HepG2 (cell line): ENCODE data around the gene CYP19A1. TPM values are rescaled to one million over a fixed set of nuclear protein-coding genes. Genes with fewer than 3 reads are reported as not detected.

Experiments used
- ATAC-seq: fragments of 200-7000 bp; cut with Tn5 transposase; 3 replicates; pipeline ENCODE4 v1.9.1; 2020; ENCODE audit warnings: mild to moderate bottlenecking, moderate library complexity
- BruUV-seq: library from RNA; stranded (reverse); fragments of 400-500 nt; replicated peaks from 2 replicates; lab custom pipeline; 2021; lab: Mats Ljungman, UMichigan
- CTCF ChIA-PET: fragments of 300-600 bp; formaldehyde crosslinking; extraction: SDS; loops from one replicate; lab custom pipeline; 2021; ENCODE audit warnings: low total read pairs, inconsistent platforms, low intra/inter-chr PET ratio; lab: Yijun Ruan, JAX
- POLR2A ChIA-PET: fragments of 350-600 bp; sonication (Branson Sonifier 250); formaldehyde crosslinking; loops from one replicate; lab custom pipeline; 2020; ENCODE audit warnings: antibody characterized with exemption, inconsistent platforms; lab: Yijun Ruan, JAX
- DNase-seq: peaks from one replicate; pipeline ENCODE4 v3.0.0-alpha.2; 2015; ENCODE audit warnings: low spot score
- FAIRE-seq: peaks from 3 replicates; lab custom pipeline; 2011; peaks lifted over from hg19 to GRCh38; lab: Jason Lieb, UNC
- H2AFZ ChIP-seq: one replicate; pipeline ENCODE4 v1.6.1; 2011; ENCODE audit warnings: low read length, inconsistent platforms
- H3K27ac ChIP-seq: fragments of 300-600 bp; 3 replicates; pipeline ENCODE4 v1.8.0; 2011; ENCODE audit warnings: mixed run types, mild to moderate bottlenecking, mixed read lengths, low read length, inconsistent platforms; ENCODE audit not compliant: insufficient read depth; ENCODE audit errors: extremely low read length
- H3K27me3 ChIP-seq, 2 experiments: fragments of 200-600 bp in 1 of 2; 2 replicates in 1 of 2; 3 replicates in 1 of 2; pipeline versions ENCODE4 v1.6.0 to v1.8.0; 2011; ENCODE audit warnings: low read length in 2 of 2, mild to moderate bottlenecking in 2 of 2, moderate library complexity in 2 of 2, inconsistent platforms in 1 of 2; ENCODE audit not compliant: insufficient read depth in 2 of 2, control insufficient read depth in 1 of 2
- H3K36me3 ChIP-seq, 2 experiments: fragments of 200-600 bp in 1 of 2; replicated peaks in 1 of 2; 2 replicates in 1 of 2; 3 replicates in 1 of 2; pipeline versions ENCODE4 v1.5.1 to v1.8.0; 2011; ENCODE audit warnings: low read length in 2 of 2, inconsistent platforms in 1 of 2; ENCODE audit not compliant: insufficient read depth in 2 of 2, control insufficient read depth in 1 of 2
- H3K4me1 ChIP-seq: 2 replicates; pipeline ENCODE4 v1.5.1; 2012; ENCODE audit warnings: low read length, inconsistent platforms; ENCODE audit not compliant: insufficient read depth
- H3K4me2 ChIP-seq: 2 replicates; pipeline ENCODE4 v1.6.0; 2011; ENCODE audit warnings: low read depth, low read length, inconsistent platforms
- H3K4me3 ChIP-seq, 3 experiments: fragments of 200-600 bp in 1 of 3; sonication (generic), shearing (Covaris generic) in 1 of 3; replicated peaks in 1 of 3; 2 replicates each; pipeline ENCODE4 v1.5.1; 2011 to 2016; ENCODE audit warnings: low read length in 3 of 3, inconsistent platforms in 2 of 3, low read depth in 2 of 3, mild to moderate bottlenecking in 2 of 3, control low read depth in 1 of 3, mixed read lengths in 1 of 3; ENCODE audit not compliant: insufficient read depth in 1 of 3
- H3K79me2 ChIP-seq: one replicate; pipeline ENCODE4 v1.6.1; 2011; ENCODE audit warnings: low read length, inconsistent platforms; ENCODE audit not compliant: insufficient read depth
- H3K9ac ChIP-seq: 2 replicates; pipeline ENCODE4 v1.6.0; 2011; ENCODE audit warnings: mild to moderate bottlenecking, low read depth, low read length, inconsistent platforms; ENCODE audit not compliant: insufficient read depth
- H3K9me3 ChIP-seq: 2 replicates; pipeline ENCODE4 v1.5.1; 2012; ENCODE audit warnings: mild to moderate bottlenecking, low read length
- H4K20me1 ChIP-seq: 2 replicates; pipeline ENCODE4 v1.6.0; 2011; ENCODE audit warnings: inconsistent platforms, mild to moderate bottlenecking, low read length, moderate library complexity; ENCODE audit not compliant: insufficient read depth
- CBX1 ChIP-seq: IDR thresholded peaks from one replicate; pipeline ENCODE4 v1.6.1; 2016; ENCODE audit warnings: antibody characterized with exemption, low read depth
- SMARCC2 ChIP-seq: fragments of 450-650 bp; IDR thresholded peaks from 2 replicates; pipeline ENCODE4 v1.6.1; 2017; ENCODE audit warnings: antibody characterized with exemption, mild to moderate bottlenecking
- THAP11 ChIP-seq: IDR thresholded peaks from 2 replicates; pipeline ENCODE4 v1.6.1; 2016; ENCODE audit warnings: missing biosample characterization, missing genetic modification reagents
- ZFP62 ChIP-seq: sonication (generic); formaldehyde crosslinking; IDR thresholded peaks from 2 replicates; pipeline ENCODE4 v1.4.0; 2020; ENCODE audit warnings: missing genetic modification reagents
- ZNF501 ChIP-seq: sonication (generic); formaldehyde crosslinking; IDR thresholded peaks from 2 replicates; pipeline ENCODE4 v1.5.1; 2020; ENCODE audit warnings: mild to moderate bottlenecking, moderate library complexity, missing genetic modification reagents
- WGBS: methylation state at CpG from one replicate; pipeline ENCODE4 v1.1.6; 2017; ENCODE audit warnings: low lambda C conversion rate; 5-methylcytosine and 5-hydroxymethylcytosine counted together
- in situ Hi-C: cut with HindIII; loops from 2 replicates; pipeline ENCODE4 v1.10.0; 2017; ENCODE audit warnings: low pct_unique_long_range_greater_than_20kb; ENCODE audit not compliant: extremely low pct_ligation_motif_present
- intact Hi-C: fragments of 100-400 bp; cut with micrococcal nuclease; formaldehyde crosslinking; loops from one replicate; pipeline ENCODE4 v1.10.0; 2022; ENCODE audit not compliant: unreplicated experiment
- polyA plus RNA-seq, 8 experiments: library from polyadenylated mRNA; depleted of rRNA in 3 of 8; stranded (reverse) in 7 of 8; unstranded in 1 of 8; fragments of >200 nt; fragmentation: Illumina TruSeq in 4 of 8; extraction: Trizol in 4 of 8; gene quantifications; 2 replicates each; pipeline versions ENCODE4 v1.2.1 to v1.2.3, GENCODE V29; 2011 to 2016; ENCODE audit warnings: low read depth in 4 of 8, missing spikeins in 1 of 8, mixed read lengths in 1 of 8; ENCODE audit not compliant: insufficient read depth in 1 of 8
- total RNA-seq, 5 experiments: library from RNA; depleted of rRNA; stranded (reverse); fragments of >200 nt; fragmentation: Illumina TruSeq; extraction: Trizol; gene quantifications; 2 replicates each; pipeline ENCODE4 v1.2.3, GENCODE V29; 2016; ENCODE audit warnings: low read depth in 1 of 5
- TF ChIP-seq, protein P1 (sequence below): sonication (generic); formaldehyde crosslinking; IDR thresholded peaks from 2 replicates; pipeline ENCODE4 v1.4.0; 2020; ENCODE audit warnings: missing genetic modification reagents
- TF ChIP-seq, protein P2 (sequence below): sonication (generic); formaldehyde crosslinking; IDR thresholded peaks from 2 replicates; pipeline ENCODE4 v1.4.0; 2020; ENCODE audit warnings: mild to moderate bottlenecking, missing genetic modification reagents
- TF ChIP-seq, protein P3 (sequence below): sonication (generic); formaldehyde crosslinking; IDR thresholded peaks from 2 replicates; pipeline ENCODE4 v1.4.0; 2020; ENCODE audit warnings: missing genetic modification reagents, borderline replicate concordance
- TF ChIP-seq, protein P4 (sequence below): sonication (generic); formaldehyde crosslinking; IDR thresholded peaks from 2 replicates; pipeline ENCODE4 v1.8.0; 2022; ENCODE audit warnings: mild to moderate bottlenecking, missing genetic modification reagents, moderate library complexity
- TF ChIP-seq, protein P5 (sequence below): sonication (generic); formaldehyde crosslinking; IDR thresholded peaks from 2 replicates; pipeline ENCODE4 v1.4.0; 2020; ENCODE audit warnings: mild to moderate bottlenecking, missing genetic modification reagents
- TF ChIP-seq, protein P6 (sequence below): sonication (generic); formaldehyde crosslinking; IDR thresholded peaks from 2 replicates; pipeline ENCODE4 v1.4.0; 2020; ENCODE audit warnings: missing genetic modification reagents

Gene CYP19A1
- total and polyA plus RNA-seq, 2 of the 13 experiments (the other 11 are each of a cell fraction or from before 2014, with no cell fraction given) = 10.9 to 23.0 TPM

DNA sequence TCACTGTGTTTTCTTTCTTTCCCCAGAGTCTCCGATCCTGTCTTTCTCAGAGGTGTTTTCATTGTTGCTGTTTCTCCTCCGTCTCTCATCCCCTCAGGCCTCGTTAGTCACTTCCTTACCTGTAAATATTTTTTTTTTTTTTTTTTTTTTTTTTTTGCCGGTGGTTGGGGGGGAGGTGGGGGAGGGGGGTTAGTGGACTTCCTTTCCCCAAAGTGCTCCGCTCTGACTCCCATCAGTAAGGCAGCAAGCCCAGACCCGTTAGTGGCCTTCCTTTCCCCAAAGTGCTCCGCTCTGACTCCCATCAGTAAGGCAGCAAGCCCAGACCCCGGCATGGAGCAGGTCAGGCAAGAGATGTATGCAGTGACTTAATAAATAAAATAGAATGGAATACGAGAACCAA, 146.6 kb downstream of the CYP19A1 start:
- H4K20me1 ChIP-seq = peaks cover 6% of the 10 kb centered on the region; the same call in 1 of the 2 replicates
- TF ChIP-seq, protein P1, sequence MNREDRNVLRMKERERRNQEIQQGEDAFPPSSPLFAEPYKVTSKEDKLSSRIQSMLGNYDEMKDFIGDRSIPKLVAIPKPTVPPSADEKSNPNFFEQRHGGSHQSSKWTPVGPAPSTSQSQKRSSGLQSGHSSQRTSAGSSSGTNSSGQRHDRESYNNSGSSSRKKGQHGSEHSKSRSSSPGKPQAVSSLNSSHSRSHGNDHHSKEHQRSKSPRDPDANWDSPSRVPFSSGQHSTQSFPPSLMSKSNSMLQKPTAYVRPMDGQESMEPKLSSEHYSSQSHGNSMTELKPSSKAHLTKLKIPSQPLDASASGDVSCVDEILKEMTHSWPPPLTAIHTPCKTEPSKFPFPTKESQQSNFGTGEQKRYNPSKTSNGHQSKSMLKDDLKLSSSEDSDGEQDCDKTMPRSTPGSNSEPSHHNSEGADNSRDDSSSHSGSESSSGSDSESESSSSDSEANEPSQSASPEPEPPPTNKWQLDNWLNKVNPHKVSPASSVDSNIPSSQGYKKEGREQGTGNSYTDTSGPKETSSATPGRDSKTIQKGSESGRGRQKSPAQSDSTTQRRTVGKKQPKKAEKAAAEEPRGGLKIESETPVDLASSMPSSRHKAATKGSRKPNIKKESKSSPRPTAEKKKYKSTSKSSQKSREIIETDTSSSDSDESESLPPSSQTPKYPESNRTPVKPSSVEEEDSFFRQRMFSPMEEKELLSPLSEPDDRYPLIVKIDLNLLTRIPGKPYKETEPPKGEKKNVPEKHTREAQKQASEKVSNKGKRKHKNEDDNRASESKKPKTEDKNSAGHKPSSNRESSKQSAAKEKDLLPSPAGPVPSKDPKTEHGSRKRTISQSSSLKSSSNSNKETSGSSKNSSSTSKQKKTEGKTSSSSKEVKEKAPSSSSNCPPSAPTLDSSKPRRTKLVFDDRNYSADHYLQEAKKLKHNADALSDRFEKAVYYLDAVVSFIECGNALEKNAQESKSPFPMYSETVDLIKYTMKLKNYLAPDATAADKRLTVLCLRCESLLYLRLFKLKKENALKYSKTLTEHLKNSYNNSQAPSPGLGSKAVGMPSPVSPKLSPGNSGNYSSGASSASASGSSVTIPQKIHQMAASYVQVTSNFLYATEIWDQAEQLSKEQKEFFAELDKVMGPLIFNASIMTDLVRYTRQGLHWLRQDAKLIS = no peak
- TF ChIP-seq, protein P2, sequence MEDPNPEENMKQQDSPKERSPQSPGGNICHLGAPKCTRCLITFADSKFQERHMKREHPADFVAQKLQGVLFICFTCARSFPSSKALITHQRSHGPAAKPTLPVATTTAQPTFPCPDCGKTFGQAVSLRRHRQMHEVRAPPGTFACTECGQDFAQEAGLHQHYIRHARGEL = no peak
- TF ChIP-seq CBX1 (no peak), THAP11 (CRISPR knock-in tag) (no peak), ZFP62 (no peak), ZNF501 (no peak), SMARCC2 (no peak)
- TF ChIP-seq, protein P3, sequence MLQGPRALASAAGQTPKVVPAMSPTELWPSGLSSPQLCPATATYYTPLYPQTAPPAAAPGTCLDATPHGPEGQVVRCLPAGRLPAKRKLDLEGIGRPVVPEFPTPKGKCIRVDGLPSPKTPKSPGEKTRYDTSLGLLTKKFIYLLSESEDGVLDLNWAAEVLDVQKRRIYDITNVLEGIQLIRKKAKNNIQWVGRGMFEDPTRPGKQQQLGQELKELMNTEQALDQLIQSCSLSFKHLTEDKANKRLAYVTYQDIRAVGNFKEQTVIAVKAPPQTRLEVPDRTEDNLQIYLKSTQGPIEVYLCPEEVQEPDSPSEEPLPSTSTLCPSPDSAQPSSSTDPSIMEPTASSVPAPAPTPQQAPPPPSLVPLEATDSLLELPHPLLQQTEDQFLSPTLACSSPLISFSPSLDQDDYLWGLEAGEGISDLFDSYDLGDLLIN (CRISPR knock-in tag) = no peak
- TF ChIP-seq, protein P4, sequence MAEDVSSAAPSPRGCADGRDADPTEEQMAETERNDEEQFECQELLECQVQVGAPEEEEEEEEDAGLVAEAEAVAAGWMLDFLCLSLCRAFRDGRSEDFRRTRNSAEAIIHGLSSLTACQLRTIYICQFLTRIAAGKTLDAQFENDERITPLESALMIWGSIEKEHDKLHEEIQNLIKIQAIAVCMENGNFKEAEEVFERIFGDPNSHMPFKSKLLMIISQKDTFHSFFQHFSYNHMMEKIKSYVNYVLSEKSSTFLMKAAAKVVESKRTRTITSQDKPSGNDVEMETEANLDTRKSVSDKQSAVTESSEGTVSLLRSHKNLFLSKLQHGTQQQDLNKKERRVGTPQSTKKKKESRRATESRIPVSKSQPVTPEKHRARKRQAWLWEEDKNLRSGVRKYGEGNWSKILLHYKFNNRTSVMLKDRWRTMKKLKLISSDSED (CRISPR knock-in tag) = no peak
- TF ChIP-seq, protein P5, sequence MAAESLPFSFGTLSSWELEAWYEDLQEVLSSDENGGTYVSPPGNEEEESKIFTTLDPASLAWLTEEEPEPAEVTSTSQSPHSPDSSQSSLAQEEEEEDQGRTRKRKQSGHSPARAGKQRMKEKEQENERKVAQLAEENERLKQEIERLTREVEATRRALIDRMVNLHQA (CRISPR knock-in tag) = no peak
- TF ChIP-seq, protein P6, sequence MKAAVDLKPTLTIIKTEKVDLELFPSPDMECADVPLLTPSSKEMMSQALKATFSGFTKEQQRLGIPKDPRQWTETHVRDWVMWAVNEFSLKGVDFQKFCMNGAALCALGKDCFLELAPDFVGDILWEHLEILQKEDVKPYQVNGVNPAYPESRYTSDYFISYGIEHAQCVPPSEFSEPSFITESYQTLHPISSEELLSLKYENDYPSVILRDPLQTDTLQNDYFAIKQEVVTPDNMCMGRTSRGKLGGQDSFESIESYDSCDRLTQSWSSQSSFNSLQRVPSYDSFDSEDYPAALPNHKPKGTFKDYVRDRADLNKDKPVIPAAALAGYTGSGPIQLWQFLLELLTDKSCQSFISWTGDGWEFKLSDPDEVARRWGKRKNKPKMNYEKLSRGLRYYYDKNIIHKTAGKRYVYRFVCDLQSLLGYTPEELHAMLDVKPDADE (CRISPR knock-in tag) = no peak
- WGBS = 63% methylated on average over 9 of the region's 9 CpGs
- H3K4me1 ChIP-seq = peaks cover 26% of the 10 kb centered on the region
- no peaks in the 10 kb centered on the region for H3K9me3 ChIP-seq
- no TSS peak for BruUV-seq
- POLR2A ChIA-PET = no interaction called here
- no peak overlapping the region for H2AFZ ChIP-seq
- H3K4me2 ChIP-seq = peak overlapping the region; percentile 58
- no peak overlapping the region for H3K9ac ChIP-seq
- no peaks in the 10 kb centered on the region for H3K36me3 ChIP-seq
- no peak for FAIRE-seq
- intact Hi-C loops = loop anchor here (1.0 kb wide), 1 partner anchor 28 kb away; no protein-coding TSS in a partner anchor
- ATAC-seq = no peak
- in situ Hi-C loops = no loop called here
- no peaks in the 10 kb centered on the region for H3K27me3 ChIP-seq
- peak overlapping the region in 2 of 3 experiments; percentile 15 to 37; a peak in 1 of 6 replicates for H3K4me3 ChIP-seq
- no peak overlapping the region for H3K27ac ChIP-seq
- H3K79me2 ChIP-seq = no peaks in the 10 kb centered on the region
- DNase-seq = no peak
- CTCF ChIA-PET = interaction anchor here (0.7 to 3.0 kb wide), 3 partner anchors 23 to 189 kb away, joined by 3 to 17 read pairs (median 6); no protein-coding TSS in a partner anchor
